Activated naive CD4-positive, alpha-beta T cell treated with Interleukin-2 at 50 U/mL for 16 hours (primary cell): ENCODE results near the gene SLC6A1.
"Not testable (repeated sequence)": the region's sequence is repeated elsewhere in the genome, so short reads cannot be mapped to it uniquely, and the experiment has no call there.

Experiments
- DNase-seq: peaks from one replicate; pipeline ENCODE4 v3.0.0-alpha.2; 2020

The SLC6A1 gene

GRCh38 chr3:11071096-11071755, 78.7 kb downstream of the SLC6A1 start:
- no peak for DNase-seq

GRCh38 chr3:11072631-11073030, 80.1 kb downstream of the SLC6A1 start:
- DNase-seq: no peak

GRCh38 chr3:11074011-11074410, 81.5 kb downstream of the SLC6A1 start:
- DNase-seq: no peak

GRCh38 chr3:11074451-11074850, 81.9 kb downstream of the SLC6A1 start:
- no peak for DNase-seq

GRCh38 chr3:11075122-11075521, 82.6 kb downstream of the SLC6A1 start:
- DNase-seq: not testable (repeated sequence)

- no peak for DNase-seq
Measured at GRCh38 chr3:11076711-11077110, 84.2 kb downstream of the SLC6A1 start.

- no peak for DNase-seq
Measured at GRCh38 chr3:11077466-11077865, 84.9 kb downstream of the SLC6A1 start.

- DNase-seq: no peak
Measured at GRCh38 chr3:11078826-11079515, 86.4 kb downstream of the SLC6A1 start.

GRCh38 chr3:11080492-11080891, 87.9 kb downstream of the SLC6A1 start:
- DNase-seq: no peak

GRCh38 chr3:11084098-11084497, 91.5 kb downstream of the SLC6A1 start:
- no peak for DNase-seq

GRCh38 chr3:11084677-11085076, 92.1 kb downstream of the SLC6A1 start:
- DNase-seq: no peak

- DNase-seq: no peak
Measured at GRCh38 chr3:11085093-11085840, 92.7 kb downstream of the SLC6A1 start.

GRCh38 chr3:11086856-11087255, 94.3 kb downstream of the SLC6A1 start:
- DNase-seq: no peak

GRCh38 chr3:11088066-11088465, 95.5 kb downstream of the SLC6A1 start:
- DNase-seq: no peak

- no peak for DNase-seq
Measured at GRCh38 chr3:11088831-11089230, 96.3 kb downstream of the SLC6A1 start.
